Kasumi-1 (cell line): ENCODE data around the gene C19orf18.
"Not testable (repeated sequence)": the region's sequence is repeated elsewhere in the genome, so short reads cannot be mapped to it uniquely, and the experiment has no call there.

Experiments
- DNase-seq, 2 experiments: peaks; one replicate each; lab custom pipeline; 2025; lab: John Stamatoyannopoulos, UW

Gene C19orf18

DNA sequence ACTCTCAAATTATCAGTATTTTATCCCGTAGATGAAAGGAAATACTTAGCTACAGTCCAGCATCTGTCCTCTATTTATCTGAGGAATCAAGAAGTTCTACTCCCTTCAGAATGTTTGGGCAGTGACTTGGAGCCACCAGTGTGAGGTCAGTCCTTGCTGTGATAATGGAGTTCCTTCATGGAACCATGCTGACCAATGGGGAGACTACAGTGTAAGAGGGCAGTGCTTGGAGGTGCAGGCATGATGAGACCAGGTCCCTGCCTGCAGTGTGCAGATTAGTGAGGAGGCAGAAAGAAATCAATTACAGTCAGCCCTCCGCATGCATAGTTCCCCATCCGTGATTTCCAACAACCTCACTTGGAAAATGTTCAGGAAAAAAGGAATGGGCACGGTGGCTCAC lies at the start of gene C19orf18:
C19orf18 (minus strand) TSS at position 101 of the 400 bp plus-strand sequence. CDS start 102 bp downstream, outside the sequence.
- no peak for DNase-seq

DNA sequence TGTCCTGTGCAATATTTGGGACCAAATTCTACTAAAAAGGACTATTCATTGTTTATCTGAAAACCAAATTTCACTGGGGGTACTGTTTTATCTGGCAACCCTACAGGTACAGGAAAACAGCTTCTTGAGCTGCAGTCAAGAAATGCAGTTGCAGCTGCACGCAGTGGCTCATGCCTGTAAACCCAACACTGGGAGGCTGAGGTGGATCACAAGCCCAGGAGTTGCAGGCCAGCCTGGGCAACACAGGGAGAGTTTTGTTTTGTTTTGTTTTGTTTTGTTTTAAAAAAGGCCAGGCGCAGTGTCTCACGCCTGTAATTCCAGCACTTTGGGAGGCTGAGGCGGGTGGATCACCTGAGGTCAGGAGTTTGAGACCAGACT lies 47.9 kb upstream of the C19orf18 start:
- DNase-seq: no peak

DNA sequence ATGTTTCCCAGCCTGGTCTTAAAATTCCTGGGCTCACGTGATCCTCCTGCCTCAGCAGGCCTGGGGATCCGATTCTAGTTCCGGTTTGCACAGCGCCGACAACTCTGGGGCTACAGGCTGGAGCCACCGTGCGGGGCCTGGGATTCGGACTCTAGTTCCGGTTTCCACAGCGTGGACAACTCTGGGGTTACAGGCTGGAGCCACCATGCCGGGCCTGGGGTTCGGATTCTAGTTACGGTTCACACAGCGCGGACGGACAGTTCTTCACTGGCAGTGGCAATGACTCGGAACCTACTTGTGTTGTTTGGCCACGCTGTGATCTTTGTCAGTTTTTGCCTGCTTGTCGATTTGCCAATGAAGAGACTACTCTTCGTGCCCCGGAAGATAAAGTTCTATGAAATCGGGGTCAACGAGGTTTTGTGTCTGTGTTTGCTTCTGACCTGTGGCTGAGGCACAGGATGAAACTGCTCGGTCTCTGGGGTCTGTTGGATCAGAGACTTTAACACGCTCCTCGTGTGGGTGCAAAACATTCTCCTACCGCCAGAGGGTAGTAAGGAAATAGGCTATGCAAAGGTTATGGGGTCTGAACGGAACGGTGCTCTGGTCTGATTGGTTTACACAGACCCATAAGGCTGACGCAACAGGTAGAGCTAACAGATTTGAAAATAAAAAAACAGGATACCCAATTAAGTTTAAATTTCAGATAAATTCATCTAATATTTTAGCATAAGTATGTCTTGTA lies 47.4 kb upstream of the C19orf18 start:
- no peak for DNase-seq

DNA sequence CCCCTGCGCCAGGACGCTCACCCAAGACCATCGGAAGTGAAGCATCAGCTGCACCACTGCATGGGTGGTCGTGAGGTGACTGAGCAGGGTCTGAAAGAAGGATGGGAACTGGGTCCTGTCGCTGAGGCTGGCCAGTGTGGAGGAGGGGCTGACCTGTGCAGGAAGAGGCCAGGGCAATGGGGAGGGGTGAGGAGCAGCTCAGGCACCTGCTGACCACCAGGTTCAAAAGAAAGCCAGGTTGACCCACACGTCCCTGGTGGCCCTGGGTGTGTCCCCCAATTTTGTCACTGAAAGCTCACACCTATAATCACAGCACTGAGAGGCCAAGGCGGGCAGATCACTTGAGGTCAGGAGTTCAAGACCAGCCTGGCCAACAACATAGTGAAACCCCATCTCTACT lies 45.8 kb upstream of the C19orf18 start:
- DNase-seq: no peak

DNA sequence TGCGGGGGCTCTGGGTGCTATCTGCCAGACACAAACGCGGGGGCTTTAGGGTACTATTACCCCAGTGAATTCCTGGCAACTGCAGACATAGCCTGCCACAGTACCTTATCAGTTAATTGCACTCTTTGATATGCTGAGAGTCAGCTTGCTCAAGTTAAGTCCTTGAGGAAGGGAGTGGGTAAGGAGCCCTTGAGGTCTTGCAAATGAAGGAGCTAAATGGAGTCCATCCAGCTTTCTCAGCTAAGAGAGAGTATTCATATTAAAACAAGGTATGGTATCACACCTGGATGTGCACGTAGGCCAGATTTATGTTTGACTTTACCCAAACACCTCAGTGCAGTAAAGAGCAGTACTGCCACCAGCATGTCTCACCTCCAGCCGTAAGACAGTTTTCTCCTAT lies 39.8 kb upstream of the C19orf18 start:
- DNase-seq: no peak

DNA sequence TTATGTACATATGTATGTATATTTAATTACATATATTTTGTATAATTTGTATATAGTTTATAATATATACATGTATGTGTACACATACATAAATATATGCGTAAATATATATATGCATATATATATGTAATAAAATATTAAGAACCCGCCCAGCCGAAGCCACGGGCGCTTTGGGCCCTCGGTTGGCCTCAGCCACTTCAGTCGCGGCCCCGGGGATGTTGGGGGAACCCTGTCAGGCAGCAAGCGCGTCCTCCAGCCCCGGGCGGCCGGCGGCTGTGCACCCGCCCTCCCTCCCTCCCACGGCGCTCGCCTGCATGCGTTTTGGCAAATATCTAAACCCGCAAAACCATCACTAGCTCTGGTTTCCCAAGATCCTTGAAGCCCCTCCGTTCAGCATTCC lies 36.2 kb upstream of the C19orf18 start:
- no peak for DNase-seq

DNA sequence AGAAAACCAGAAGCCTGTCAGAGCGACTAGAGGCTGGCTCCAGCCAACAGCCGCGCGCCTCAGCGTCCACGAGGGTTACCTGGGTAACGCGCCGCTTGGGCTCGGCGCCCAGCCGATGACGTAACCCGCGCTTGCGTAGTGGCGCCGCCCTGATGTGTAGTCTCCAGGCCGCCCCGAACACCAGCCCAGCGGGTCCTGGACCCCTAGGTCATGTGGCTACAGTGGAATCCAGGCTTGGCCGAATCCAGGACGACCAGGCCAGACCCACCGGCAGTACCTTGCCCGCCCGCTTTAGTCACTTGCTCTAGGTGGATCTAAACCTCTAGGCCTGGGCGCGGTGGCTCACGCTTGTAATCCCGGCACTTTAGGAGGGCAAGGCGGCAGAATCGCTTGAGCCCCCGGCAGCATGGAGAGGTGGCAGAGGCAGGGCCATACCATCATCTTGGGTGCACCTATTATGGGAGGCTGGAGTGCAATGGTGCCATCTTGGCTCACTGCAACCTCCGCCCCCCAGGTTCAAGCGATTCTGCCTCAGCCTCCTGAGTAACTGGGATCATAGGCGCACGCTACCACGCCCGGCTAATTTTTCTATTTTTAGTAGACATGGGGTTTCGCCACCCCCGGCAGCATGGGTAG lies 35.5 kb upstream of the C19orf18 start:
- DNase-seq: no peak

DNA sequence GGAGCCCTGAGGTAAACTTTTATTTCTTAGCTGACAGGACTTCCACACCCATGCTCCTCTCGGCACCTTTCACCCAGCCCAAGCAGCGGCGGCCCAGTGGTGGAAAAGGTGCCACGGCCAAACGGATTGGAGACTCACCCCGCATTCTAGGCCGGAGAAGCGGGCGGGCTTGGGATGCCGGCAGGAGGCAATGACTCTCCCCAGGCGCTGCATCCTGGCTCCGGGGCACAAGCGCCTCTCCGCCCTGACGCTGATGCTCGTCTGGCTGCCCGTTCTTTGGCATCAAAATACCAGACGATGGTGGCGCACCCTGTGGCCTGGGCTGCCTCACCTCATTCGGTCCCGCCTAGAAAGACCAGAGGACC lies 34.9 kb upstream of the C19orf18 start:
- no peak for DNase-seq

DNA sequence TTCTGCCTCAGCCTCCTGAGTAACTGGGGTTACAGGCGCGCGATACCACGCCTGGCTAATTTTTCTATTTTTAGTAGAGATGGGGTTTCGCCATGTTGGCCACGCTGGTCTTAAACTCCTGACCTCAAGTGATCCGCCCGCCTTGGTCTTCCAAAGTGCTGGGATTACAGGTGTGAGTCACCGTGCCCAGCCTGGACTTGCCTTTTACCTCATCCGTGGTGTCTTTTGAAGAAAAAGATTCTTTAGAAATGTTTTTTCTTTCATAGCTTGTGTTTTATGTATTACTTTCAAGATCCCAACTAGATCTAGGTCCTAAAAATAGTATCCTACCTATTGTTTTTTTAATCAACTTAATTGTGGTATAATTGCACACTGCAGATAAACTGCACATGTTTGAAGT lies 34.5 kb upstream of the C19orf18 start:
- not testable (repeated sequence) for DNase-seq

DNA sequence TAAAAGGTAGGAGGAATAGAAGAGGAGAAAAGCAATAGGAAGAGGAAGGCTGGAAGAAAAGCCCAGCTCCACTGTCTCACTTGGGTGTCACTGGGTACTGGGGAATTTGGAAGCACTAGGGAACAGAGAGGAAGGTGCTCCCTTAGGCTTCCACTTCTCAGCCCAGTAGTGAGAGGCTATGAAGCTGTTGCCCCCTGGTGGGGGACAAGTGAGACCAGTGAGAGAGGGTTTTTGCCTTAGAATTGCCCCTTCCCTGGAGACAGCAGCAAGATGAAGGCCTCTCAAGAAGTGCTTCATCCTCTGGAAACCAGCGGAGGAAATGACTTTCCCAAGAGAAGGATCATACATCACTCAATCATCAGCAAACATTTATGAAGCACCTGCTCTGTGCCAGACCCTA lies 33.0 kb upstream of the C19orf18 start:
- DNase-seq: no peak

DNA sequence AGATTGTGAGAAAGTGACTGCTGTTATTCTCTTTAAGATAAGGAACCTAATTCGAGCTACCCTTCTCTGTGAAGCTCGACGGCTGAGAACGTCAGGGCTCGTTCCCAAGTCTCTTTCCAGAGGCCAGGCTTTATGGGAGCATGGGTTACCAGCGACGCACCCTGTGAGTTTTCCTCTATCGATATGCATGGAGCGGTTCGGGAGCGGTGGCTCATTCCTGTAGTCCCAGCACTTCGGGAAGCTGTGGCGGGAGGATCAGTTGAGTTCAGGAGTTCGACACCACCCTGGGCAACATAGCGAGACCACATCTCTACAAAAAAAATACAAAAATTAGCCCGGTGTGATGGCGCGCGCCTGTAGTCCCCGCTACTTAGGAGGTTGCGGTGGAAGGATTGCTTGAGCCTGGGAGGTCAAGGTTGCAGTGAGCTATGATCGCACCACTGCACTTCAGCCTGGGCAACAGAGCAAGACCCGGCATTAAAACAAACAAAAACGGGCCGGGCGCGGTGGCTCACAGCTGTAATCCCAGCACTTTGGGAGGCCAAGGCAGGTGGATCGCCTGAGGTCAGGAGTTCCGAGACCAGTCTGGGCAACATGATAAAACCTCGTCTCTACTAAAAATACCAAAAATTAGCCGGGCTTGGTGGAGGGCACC lies 29.0 kb upstream of the C19orf18 start:
- no peak for DNase-seq

DNA sequence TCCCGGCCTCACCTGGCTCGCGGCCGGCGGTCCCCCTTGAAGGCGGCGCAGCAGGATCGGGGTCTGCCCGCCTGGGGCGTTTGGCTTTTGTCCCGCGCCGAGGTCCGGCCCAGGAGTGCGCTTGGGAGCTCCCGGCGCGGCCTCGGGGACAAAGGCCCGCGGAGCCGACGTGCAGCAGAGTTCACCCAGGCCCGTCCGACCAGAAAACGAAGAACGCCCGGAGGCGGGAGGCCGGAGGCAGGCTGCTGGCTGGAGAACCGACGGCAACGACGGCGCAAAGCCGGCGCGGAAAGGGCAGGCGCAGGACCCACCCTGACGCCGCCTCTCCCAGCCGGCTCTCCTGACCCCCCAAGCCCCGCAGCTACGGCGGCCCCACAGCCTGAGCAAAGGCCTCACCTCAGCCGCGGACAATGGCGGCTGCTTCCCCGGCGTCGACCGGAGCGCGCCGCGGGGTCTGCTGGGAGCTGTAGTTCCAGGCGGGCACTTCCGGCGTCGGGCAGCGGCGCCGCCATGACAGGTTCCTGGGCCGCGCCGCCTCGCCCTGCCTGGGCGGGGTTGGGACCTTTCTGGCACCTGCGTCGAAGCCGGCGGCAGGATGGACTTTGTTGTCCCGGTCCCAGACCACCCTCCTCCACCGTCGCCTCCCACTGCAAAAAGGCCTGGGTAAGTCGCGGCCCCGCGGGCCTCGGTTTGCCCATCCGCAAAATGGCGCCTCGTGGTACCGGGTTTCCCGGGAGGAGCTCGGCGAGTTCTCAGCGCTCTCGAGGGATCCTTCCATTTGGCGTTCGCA lies 28.2 kb upstream of the C19orf18 start, which contains the start of gene ZNF606:
ZNF606 (minus strand) TSS at position 437 of the 790 bp plus-strand sequence. CDS start 1,501 bp downstream, outside the sequence.
- DNase-seq: peak; percentile 57 to 68

DNA sequence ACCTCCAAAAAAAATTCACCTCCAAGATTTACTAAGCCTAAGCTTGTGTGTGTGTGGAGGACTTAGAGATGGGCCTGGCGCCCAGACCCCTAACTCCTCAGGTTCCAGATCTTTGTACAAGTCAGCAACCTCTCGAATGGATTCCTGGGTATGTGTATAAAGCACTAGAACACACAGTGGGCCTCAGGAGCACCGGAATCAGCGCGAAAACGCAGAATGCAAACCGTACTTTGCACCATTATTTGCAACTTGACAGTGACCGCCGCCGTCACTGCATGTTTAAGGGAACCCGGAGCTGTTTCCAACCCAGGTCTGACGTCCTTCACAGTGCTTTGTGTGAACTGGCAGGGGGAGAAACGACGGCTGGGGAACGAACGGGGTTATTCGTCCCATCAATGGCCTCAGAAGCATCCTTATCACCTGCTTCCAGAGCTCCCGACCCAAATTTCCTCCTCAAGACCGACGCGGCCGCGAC lies 27.6 kb upstream of the C19orf18 start:
- DNase-seq: no peak

DNA sequence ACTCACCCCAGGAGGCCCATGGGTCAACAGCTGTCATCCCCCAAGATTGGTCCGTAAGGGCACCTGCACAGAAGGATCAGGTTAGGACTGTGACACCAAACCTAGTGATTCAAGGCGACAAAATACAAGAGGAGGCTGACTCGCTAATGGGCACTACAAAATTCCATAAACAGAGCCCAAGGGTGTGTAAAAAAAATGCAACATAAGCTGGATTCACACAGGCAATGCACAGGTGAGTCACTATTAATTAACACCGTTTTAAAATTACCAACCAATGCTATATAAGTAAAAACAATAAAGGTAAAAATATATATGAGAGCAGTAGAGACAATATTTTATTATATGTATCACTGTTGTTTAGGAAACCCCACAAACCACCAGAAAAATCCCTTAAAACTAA lies 26.3 kb upstream of the C19orf18 start:
- no peak for DNase-seq

DNA sequence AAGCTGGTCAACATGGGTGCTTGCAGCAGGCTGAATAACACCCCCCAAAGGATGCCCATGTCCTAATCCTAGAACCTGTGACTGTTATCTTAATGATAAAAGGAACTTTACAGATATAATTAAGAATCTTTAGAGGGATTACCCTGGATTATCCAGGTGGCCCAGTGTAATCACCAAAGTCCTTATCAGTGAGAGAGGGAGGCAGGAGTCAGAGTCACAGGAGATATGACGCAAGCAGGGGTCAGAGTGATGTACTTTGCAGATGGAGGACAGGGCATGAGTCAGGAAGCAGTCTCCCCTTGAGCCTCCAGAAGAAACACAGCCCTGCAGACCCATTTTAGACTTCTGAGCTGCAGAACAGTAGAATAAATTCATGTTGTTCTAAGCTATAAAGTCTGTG lies 18.5 kb upstream of the C19orf18 start:
- no peak for DNase-seq

DNA sequence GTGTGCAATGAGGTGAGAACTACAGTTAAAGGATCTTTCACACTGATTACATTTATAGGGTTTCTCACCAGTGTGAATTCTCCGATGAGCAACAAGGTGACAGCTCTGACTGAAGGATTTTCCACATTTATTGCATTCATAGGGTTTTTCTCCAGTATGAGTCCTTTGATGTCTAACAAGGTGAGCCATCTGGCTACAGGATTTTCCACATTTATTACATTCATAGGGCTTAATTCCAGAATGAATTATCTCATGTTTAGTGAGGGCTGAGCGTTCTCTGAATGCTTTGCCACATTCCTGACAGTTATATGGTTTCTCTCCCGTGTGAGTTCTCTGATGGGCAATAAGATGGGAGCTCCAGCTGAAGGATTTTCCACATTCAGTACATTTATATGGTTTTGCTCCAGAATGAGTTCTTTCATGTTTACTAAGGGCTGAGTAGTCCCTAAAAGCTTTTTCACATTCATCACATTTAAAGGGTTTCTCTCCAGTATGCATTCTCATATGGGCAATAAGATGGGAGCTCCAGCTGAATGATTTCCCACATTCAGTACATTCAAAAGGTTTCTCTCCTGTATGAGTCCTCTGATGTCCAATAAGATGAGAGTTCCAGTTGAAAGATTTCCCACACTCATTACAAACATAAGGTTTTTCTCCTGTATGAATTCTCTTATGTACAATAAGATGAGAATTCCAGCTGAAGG lies 4.4 kb upstream of the C19orf18 start:
- DNase-seq: no peak

DNA sequence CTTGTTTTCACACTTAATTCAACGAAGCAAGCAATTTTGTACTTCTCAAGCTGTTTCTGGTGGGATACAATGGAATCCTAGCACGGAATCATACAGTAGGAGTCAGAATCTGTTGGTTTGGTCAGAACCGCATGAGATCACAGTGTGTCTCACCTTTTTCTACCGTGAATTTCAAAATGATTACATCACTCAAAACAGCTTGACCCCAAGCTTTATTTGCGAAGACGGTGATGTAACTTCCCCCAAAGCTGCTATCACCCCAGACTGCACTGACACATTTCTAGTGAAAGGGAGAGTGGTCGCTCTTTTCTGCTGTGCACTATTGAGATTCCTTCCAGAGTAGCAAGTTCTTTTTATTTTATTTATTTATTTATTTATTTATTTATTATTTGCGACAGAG lies 9.6 kb downstream of the C19orf18 start:
- DNase-seq: no peak

DNA sequence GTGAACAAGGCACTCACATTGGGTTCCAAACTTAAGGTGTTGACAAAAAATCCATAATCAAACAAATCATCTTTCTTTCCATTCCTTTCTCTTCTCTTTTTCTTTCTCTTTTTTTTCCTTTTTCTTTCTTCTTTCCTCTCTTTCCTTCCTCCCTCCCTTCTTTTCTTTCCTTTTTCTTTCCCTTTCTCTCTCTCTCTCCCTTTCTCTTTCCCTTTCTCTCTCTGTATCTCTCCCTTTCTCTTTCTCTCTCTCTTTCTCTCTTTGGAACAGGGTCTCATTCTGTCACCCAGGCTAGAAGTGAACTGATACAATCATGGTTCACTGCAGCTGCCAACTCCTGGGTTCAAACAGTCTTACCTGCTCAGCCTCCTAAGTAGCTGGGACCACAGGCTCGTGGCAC lies 12.5 kb downstream of the C19orf18 start:
- no peak for DNase-seq

DNA sequence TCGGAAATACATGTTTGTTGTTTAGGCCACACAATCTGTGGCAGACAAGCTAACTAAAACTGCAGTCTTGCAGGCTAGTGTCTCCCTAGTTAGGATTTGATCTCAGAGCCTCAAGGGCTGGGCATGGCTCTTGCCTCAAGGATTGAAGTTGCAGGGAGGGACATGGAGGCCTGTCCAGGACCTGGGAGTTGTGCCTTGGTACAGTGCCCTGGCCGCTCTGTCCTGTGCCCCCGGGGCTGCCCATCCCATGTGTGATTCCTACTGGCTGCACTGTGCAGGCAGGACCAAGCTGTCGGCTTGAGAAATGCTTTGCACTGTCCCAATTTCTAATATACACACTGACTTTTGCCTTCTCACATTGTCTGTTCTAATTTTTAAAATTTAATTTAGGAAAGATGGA lies 19.3 kb downstream of the C19orf18 start:
- DNase-seq: no peak

DNA sequence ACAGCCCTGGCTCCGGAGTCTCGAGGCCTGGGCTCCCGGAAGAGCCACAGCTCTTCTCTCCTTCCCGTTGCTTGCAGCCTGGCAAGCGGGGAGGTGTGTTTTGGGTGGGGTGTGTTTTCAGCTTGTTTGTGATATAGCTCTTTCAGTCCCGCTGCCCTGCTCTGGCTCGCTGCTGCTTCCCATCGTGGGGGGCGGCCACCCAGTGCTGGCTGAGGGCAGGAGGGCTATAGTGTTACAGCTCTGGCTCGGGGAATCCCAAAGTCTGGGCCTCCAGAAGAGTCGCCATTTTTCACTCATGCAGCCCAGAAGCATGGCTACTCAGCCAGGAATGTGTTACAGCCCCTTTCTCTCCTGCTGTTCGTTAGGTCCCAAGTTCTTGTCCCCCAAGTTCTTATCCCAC lies 24.6 kb downstream of the C19orf18 start:
- DNase-seq: no peak

DNA sequence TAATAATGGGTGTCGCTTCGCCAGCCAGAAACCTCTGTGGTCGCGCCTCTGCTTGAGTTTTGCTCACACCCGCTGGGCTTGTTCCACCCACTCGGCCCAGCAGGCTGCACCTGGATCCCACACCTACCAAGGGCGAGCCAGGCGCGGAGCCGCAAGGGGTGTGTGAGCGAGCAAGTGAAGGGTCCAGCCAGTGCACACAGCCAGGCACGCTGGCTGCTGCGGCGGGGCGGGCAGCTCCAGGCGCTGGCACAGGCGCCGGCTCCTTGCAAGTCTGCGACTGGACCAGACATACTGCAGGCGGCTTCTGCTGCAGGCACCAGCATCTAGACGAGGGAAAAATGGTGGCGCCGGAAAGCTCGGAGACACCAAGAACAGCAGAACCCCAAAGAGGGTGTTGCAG lies 25.0 kb downstream of the C19orf18 start:
- DNase-seq: no peak
